DMS79 treated with DMSO at 0.1 percent for 48 hours (cell line): ENCODE results near the gene RAB3C.
A peak's percentile ranks its signal among the peaks of the same experiment; 100 is the strongest.

Source experiments
- DNase-seq: peaks from one replicate; lab custom pipeline; 2025; lab: John Stamatoyannopoulos, UW

The RAB3C gene

GRCh38 chr5:58886315-58887207, 303.7 kb downstream of the RAB3C start:
- DNase-seq, result peak; percentile 22

- no peak for DNase-seq
Measured at GRCh38 chr5:58887311-58887710, 304.4 kb downstream of the RAB3C start.

GRCh38 chr5:58887721-58888409, 305.0 kb downstream of the RAB3C start:
- DNase-seq, result no peak

GRCh38 chr5:58890265-58890664, 307.4 kb downstream of the RAB3C start:
- DNase-seq, result no peak

- DNase-seq, result no peak
Measured at GRCh38 chr5:58890701-58891085, 307.8 kb downstream of the RAB3C start.

- DNase-seq, result peak; percentile 38
Measured at GRCh38 chr5:58891086-58891970, 308.5 kb downstream of the RAB3C start.

- DNase-seq, result no peak
Measured at GRCh38 chr5:58891971-58892343, 309.1 kb downstream of the RAB3C start.

GRCh38 chr5:58893551-58893950, 310.7 kb downstream of the RAB3C start:
- DNase-seq, result no peak

GRCh38 chr5:58898006-58898405, 315.1 kb downstream of the RAB3C start:
- no peak for DNase-seq

- DNase-seq, result no peak
Measured at GRCh38 chr5:58898538-58898937, 315.7 kb downstream of the RAB3C start.

- no peak for DNase-seq
Measured at GRCh38 chr5:58901271-58901670, 318.4 kb downstream of the RAB3C start.

GRCh38 chr5:58902305-58902704, 319.4 kb downstream of the RAB3C start:
- no peak for DNase-seq

GRCh38 chr5:58902765-58903164, 319.9 kb downstream of the RAB3C start:
- DNase-seq, result no peak

GRCh38 chr5:58904737-58905136, 321.9 kb downstream of the RAB3C start:
- no peak for DNase-seq

GRCh38 chr5:58905944-58906343, 323.1 kb downstream of the RAB3C start:
- no peak for DNase-seq
